Measurements from ENCODE around the gene FAM43A. TPM values are rescaled to one million over a fixed set of nuclear protein-coding genes. Genes with fewer than 3 reads are reported as not detected.

The FAM43A gene
- total RNA-seq, 1 donor from 2014 or later: 7.6 TPM

DNA sequence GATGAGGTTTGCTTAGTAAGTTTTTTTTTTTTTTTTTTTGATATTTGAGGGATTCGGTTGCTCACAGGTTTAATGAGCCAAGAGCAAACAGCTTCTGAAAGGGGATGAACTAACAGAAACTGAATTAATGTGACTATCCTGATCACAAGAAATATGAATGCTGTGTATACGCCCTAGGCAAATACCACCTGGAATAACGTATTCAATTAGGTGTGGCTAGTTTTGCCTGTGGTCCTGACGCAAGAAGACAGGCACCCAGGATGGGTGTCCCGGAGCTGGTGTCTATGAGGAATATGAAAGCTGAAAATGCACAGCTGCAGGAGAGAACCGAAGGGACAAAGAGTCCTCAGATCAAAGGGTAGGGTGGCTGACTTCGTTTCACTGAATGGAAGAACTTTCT is 28.2 kb upstream of the FAM43A start:
- Mint-ChIP-seq H3K4me1 (ENCODE audit: low read depth, unreplicated experiment) (no peaks in the 10 kb centered on the region), H3K27me3 (ENCODE audit: low read depth, unreplicated experiment) (no peaks in the 10 kb centered on the region), H3K27ac (ENCODE audit: unreplicated experiment) (no peak overlapping the region), H3K9me3 (ENCODE audit: unreplicated experiment) (no peaks in the 10 kb centered on the region), H3K4me3 (ENCODE audit: unreplicated experiment) (no peak overlapping the region), H3K36me3 (ENCODE audit: low read depth, unreplicated experiment) (peaks cover 27% of the 10 kb centered on the region)
- no peaks in the 10 kb centered on the region for H3K9me3 ChIP-seq (ENCODE audit: insufficient read depth, low read depth, low read length)
- DNase-seq (ENCODE audit: low read depth): no peak
- no peaks in the 10 kb centered on the region for H4K20me1 ChIP-seq (ENCODE audit: insufficient read depth, low read length)
- H3K36me3 ChIP-seq (ENCODE audit: insufficient read depth, low read length): peaks cover 45% of the 10 kb centered on the region
- no peak overlapping the region for H3K27ac ChIP-seq (ENCODE audit: low read depth, low read length)
- no peak overlapping the region for H3K4me3 ChIP-seq (ENCODE audit: insufficient read depth, low read depth, low read length)
- no peaks in the 10 kb centered on the region for H3K27me3 ChIP-seq (ENCODE audit: insufficient read depth, low read length)
- H3K9ac ChIP-seq (ENCODE audit: low read length): no peak overlapping the region
- no peak for FAIRE-seq
- peaks cover 4% of the 10 kb centered on the region for H3K79me2 ChIP-seq (ENCODE audit: insufficient read depth, low read length)
- H3K4me2 ChIP-seq (ENCODE audit: low read length): no peak overlapping the region
- TF ChIP-seq, protein P1, sequence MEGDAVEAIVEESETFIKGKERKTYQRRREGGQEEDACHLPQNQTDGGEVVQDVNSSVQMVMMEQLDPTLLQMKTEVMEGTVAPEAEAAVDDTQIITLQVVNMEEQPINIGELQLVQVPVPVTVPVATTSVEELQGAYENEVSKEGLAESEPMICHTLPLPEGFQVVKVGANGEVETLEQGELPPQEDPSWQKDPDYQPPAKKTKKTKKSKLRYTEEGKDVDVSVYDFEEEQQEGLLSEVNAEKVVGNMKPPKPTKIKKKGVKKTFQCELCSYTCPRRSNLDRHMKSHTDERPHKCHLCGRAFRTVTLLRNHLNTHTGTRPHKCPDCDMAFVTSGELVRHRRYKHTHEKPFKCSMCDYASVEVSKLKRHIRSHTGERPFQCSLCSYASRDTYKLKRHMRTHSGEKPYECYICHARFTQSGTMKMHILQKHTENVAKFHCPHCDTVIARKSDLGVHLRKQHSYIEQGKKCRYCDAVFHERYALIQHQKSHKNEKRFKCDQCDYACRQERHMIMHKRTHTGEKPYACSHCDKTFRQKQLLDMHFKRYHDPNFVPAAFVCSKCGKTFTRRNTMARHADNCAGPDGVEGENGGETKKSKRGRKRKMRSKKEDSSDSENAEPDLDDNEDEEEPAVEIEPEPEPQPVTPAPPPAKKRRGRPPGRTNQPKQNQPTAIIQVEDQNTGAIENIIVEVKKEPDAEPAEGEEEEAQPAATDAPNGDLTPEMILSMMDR (IDR thresholded peaks at IDR 0.05; ENCODE audit: insufficient read depth, low read depth, low read length): no peak
- no peak for TF ChIP-seq EZH2 (IDR thresholded peaks at IDR 0.05; ENCODE audit: insufficient read depth, low read length)
- no peak overlapping the region for H2AFZ ChIP-seq (ENCODE audit: low read depth, low read length)
- no peaks in the 10 kb centered on the region for H3K4me1 ChIP-seq (ENCODE audit: insufficient read depth, low read length)

DNA sequence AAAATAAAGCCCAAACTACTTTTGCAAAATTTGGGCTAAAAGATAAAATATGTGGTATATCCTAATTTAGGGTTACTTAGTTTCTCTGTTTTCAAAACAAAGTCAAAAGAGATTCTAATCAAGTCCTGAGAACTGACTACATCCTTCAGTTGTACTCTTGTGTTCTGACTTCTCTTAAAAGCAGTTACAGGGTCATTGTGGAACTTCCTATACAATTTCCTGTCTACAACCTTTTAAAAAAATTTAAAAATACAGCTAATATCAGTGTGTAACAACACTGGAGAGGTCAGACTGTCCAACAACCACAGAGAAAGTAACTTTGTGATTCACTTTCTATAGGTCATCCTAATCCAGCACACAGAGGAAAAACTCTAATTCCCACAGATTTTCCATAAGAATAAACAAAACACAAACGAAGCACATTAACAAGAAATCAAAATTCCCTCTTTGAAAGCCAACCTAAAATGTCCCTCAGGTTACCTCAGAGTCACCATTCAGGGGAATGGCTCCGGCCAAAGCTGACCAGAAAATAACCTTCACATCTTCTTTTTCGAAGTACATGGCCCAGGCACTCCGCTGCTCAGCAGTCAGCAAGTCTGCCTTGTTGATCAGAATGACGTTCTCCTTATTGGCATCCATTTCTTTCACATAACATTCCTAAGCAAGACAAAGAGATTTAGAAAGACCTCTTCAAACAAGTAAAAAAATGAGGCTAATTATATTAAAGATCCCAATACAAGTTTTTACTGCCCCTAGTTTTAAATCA is 27.0 kb upstream of the FAM43A start:
- TF ChIP-seq, protein P1 (IDR thresholded peaks at IDR 0.05; ENCODE audit: insufficient read depth, low read depth, low read length): no peak
- peaks cover 40% of the 10 kb centered on the region for H3K36me3 ChIP-seq (ENCODE audit: insufficient read depth, low read length)
- DNase-seq (ENCODE audit: low read depth): no peak
- H3K9me3 ChIP-seq (ENCODE audit: insufficient read depth, low read depth, low read length): no peaks in the 10 kb centered on the region
- no peak overlapping the region for H3K27ac Mint-ChIP-seq (ENCODE audit: unreplicated experiment)
- FAIRE-seq: no peak
- peaks cover 8% of the 10 kb centered on the region for H3K79me2 ChIP-seq (ENCODE audit: insufficient read depth, low read length)
- no peak overlapping the region for H3K4me3 ChIP-seq (ENCODE audit: insufficient read depth, low read depth, low read length)
- no peaks in the 10 kb centered on the region for H3K27me3 ChIP-seq (ENCODE audit: insufficient read depth, low read length)
- no peaks in the 10 kb centered on the region for H3K9me3 Mint-ChIP-seq (ENCODE audit: unreplicated experiment)
- H3K4me2 ChIP-seq (ENCODE audit: low read length): no peak overlapping the region
- no peaks in the 10 kb centered on the region for H3K4me1 ChIP-seq (ENCODE audit: insufficient read depth, low read length)
- no peaks in the 10 kb centered on the region for H3K27me3 Mint-ChIP-seq (ENCODE audit: low read depth, unreplicated experiment)
- peaks cover 20% of the 10 kb centered on the region for H3K36me3 Mint-ChIP-seq (ENCODE audit: low read depth, unreplicated experiment)
- H3K4me1 Mint-ChIP-seq (ENCODE audit: low read depth, unreplicated experiment): no peaks in the 10 kb centered on the region
- no peak overlapping the region for H3K9ac ChIP-seq (ENCODE audit: low read length)
- H3K27ac ChIP-seq (ENCODE audit: low read depth, low read length): no peak overlapping the region
- no peak overlapping the region for H3K4me3 Mint-ChIP-seq (ENCODE audit: unreplicated experiment)
- no peak overlapping the region for H2AFZ ChIP-seq (ENCODE audit: low read depth, low read length)
- no peaks in the 10 kb centered on the region for H4K20me1 ChIP-seq (ENCODE audit: insufficient read depth, low read length)

DNA sequence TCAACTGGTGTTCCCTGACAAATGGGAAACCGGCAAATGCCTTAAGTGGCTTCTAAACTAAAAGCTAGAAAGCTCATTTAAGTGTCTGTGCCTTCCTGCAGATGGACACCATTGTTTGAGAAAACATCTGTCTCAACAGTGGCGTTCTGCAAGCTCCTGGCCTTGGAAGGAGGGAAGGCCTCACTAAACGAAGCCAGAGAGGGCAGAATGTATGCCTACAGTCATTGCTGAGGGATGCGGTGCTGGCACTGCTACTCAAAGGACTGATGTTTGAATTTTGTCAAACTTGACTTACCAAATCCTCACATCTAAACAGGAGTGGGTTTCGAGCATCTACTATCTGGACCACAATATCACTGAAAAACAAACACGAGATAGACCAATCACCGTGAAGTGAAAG is 25.9 kb upstream of the FAM43A start:
- TF ChIP-seq, protein P1 (IDR thresholded peaks at IDR 0.05; ENCODE audit: insufficient read depth, low read depth, low read length): no peak
- no peak for TF ChIP-seq EZH2 (IDR thresholded peaks at IDR 0.05; ENCODE audit: insufficient read depth, low read length)
- no peaks in the 10 kb centered on the region for H3K27me3 Mint-ChIP-seq (ENCODE audit: low read depth, unreplicated experiment)
- Histone ChIP-seq H3K27me3 (ENCODE audit: insufficient read depth, low read length) (no peaks in the 10 kb centered on the region), H2AFZ (ENCODE audit: low read depth, low read length) (no peak overlapping the region), H3K4me1 (ENCODE audit: insufficient read depth, low read length) (no peaks in the 10 kb centered on the region), H3K4me3 (ENCODE audit: insufficient read depth, low read depth, low read length) (no peak overlapping the region), H3K9me3 (ENCODE audit: insufficient read depth, low read depth, low read length) (no peaks in the 10 kb centered on the region), H3K4me2 (ENCODE audit: low read length) (no peak overlapping the region), H4K20me1 (ENCODE audit: insufficient read depth, low read length) (no peaks in the 10 kb centered on the region), H3K27ac (ENCODE audit: low read depth, low read length) (no peak overlapping the region), H3K9ac (ENCODE audit: low read length) (no peak overlapping the region), H3K79me2 (ENCODE audit: insufficient read depth, low read length) (peaks cover 8% of the 10 kb centered on the region), H3K36me3 (ENCODE audit: insufficient read depth, low read length) (peaks cover 33% of the 10 kb centered on the region)
- FAIRE-seq (no peak), DNase-seq (ENCODE audit: low read depth) (no peak)
- H3K4me1 Mint-ChIP-seq (ENCODE audit: low read depth, unreplicated experiment): no peaks in the 10 kb centered on the region
- no peak overlapping the region for H3K4me3 Mint-ChIP-seq (ENCODE audit: unreplicated experiment)
- H3K36me3 Mint-ChIP-seq (ENCODE audit: low read depth, unreplicated experiment): peaks cover 10% of the 10 kb centered on the region
- no peak overlapping the region for H3K27ac Mint-ChIP-seq (ENCODE audit: unreplicated experiment)
- no peaks in the 10 kb centered on the region for H3K9me3 Mint-ChIP-seq (ENCODE audit: unreplicated experiment)

Data from astrocyte (in vitro differentiated cells and primary cell).